Left renal pelvis (tissue), 4 donors: ENCODE data around the gene TMEM47. TPM values are rescaled to one million over a fixed set of nuclear protein-coding genes. Genes with fewer than 3 reads are reported as not detected.

Source experiments
- DNase-seq, 4 donors: peaks; one replicate each; pipeline ENCODE4 v3.0.0-alpha.2; 2013; ENCODE audit warnings: low read depth in 4 of 4, low spot score in 3 of 4
- polyA plus RNA-seq, 4 donors: library from polyadenylated mRNA; unstranded; fragments of 120-200 nt; gene quantifications; one replicate each; pipeline ENCODE4 v1.2.1, GENCODE V29; 2013; ENCODE audit not compliant: insufficient read length in 4 of 4

TMEM47 gene
- polyA plus RNA-seq, 4 donors = 27.4 to 47.4 (median 40.2) TPM

- no peak for DNase-seq
These were observed 70.7 kb downstream of the TMEM47 start for GRCh38 chrX:34586346-34586911.

- DNase-seq = no peak
These were observed 71.5 kb downstream of the TMEM47 start for GRCh38 chrX:34585561-34585960.

GRCh38 chrX:34584781-34585180, 72.3 kb downstream of the TMEM47 start:
- no peak for DNase-seq

GRCh38 chrX:34580069-34580468, 77.0 kb downstream of the TMEM47 start:
- DNase-seq = no peak

GRCh38 chrX:34578237-34578636, 78.8 kb downstream of the TMEM47 start:
- DNase-seq = peak in 1 of 4 donors; percentile 15
